Activated T-helper 17 cell treated with anti-CD3 and anti-CD28 coated beads, Interleukin-2, amount 50 U/mL, for 72 hours (primary cell): ENCODE data around the gene PBRM1. TPM values are rescaled to one million over a fixed set of nuclear protein-coding genes. Genes with fewer than 3 reads are reported as not detected.

Source experiments
- ATAC-seq: fragments of 150-1000 bp; cut with Tn5 transposase; replicated peaks from 2 replicates; pipeline ENCODE4 v1.10.0; 2021; ENCODE audit warnings: mild to moderate bottlenecking, moderate library complexity
- H3K27ac Mint-ChIP-seq: one replicate; pipeline ENCODE4 v1.8.0; 2022; ENCODE audit warnings: mixed read lengths
- H3K27me3 Mint-ChIP-seq: one replicate; pipeline ENCODE4 v1.8.0; 2022; ENCODE audit warnings: mixed read lengths
- H3K36me3 Mint-ChIP-seq: one replicate; pipeline ENCODE4 v1.8.0; 2022; ENCODE audit warnings: low read depth, mild to moderate bottlenecking, mixed read lengths
- H3K4me1 Mint-ChIP-seq: one replicate; pipeline ENCODE4 v1.8.0; 2022; ENCODE audit warnings: mixed read lengths
- H3K4me3 Mint-ChIP-seq: one replicate; pipeline ENCODE4 v1.8.0; 2022; ENCODE audit warnings: mild to moderate bottlenecking, mixed read lengths
- H3K9me3 Mint-ChIP-seq: one replicate; pipeline ENCODE4 v1.8.0; 2022; ENCODE audit warnings: mixed read lengths
- total RNA-seq, 2 donors: library from RNA; stranded (reverse); gene quantifications; one replicate each; pipeline ENCODE4 v1.2.3, GENCODE V29; 2022

The PBRM1 gene
- total RNA-seq, 2 donors from 2014 or later = 88.4 to 88.6 TPM

- Mint-ChIP-seq H3K9me3 (no peaks in the 10 kb centered on the region), H3K4me3 (no peak overlapping the region), H3K27me3 (no peaks in the 10 kb centered on the region), H3K27ac (peak overlapping the region; percentile 36), H3K4me1 (peaks cover 2% of the 10 kb centered on the region), H3K36me3 (peaks cover 29% of the 10 kb centered on the region)
- ATAC-seq = no peak
These were observed 26.8 kb upstream of the PBRM1 start for GRCh38 chr3:52712291-52713212.

- Mint-ChIP-seq H3K4me3 (no peak overlapping the region), H3K27me3 (no peaks in the 10 kb centered on the region), H3K9me3 (no peaks in the 10 kb centered on the region), H3K27ac (peak overlapping the region; percentile 20), H3K36me3 (peaks cover 34% of the 10 kb centered on the region), H3K4me1 (peaks cover 6% of the 10 kb centered on the region)
- ATAC-seq = no peak
These were observed 24.8 kb upstream of the PBRM1 start for GRCh38 chr3:52710512-52710911.

DNA sequence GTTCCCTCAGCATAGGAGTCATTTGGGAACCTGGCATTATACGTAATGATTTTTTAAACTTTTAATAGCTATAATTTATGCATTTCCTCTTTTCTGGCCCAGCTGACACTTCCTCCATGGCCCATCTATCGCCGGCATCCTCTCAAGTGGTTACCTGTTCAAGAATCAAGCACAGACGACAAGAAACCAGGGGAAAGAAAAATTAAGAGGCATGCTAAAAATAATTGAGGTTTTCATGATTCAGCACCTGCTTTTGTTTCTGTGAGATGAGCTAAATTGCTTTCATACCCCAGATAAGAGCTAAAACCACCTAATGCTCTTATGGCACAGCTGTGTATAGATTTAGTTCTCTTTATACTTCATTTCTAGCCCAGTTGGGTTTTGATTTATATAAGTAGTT lies 21.9 kb upstream of the PBRM1 start:
- Mint-ChIP-seq H3K4me3 (peak overlapping the region; percentile 98), H3K36me3 (peaks cover 34% of the 10 kb centered on the region), H3K4me1 (peaks cover 14% of the 10 kb centered on the region), H3K27ac (peak overlapping the region; percentile 82), H3K9me3 (no peaks in the 10 kb centered on the region), H3K27me3 (no peaks in the 10 kb centered on the region)
- ATAC-seq = no peak

- ATAC-seq = peak; percentile 95
- H3K27me3 Mint-ChIP-seq = no peaks in the 10 kb centered on the region
- H3K9me3 Mint-ChIP-seq = no peaks in the 10 kb centered on the region
- H3K4me1 Mint-ChIP-seq = peaks cover 14% of the 10 kb centered on the region
- peak within 1 kb of the TSS; percentile 98 for H3K4me3 Mint-ChIP-seq
- H3K27ac Mint-ChIP-seq = peak within 1 kb of the TSS; percentile 93
- H3K36me3 Mint-ChIP-seq = peaks cover 34% of the 10 kb centered on the region
These were observed 20.3 kb upstream of the PBRM1 start, which contains the start of the genes GLT8D1 and SPCS1 for GRCh38 chr3:52705688-52706686. GLT8D1 (minus strand) TSS chr3:52705791; CDS start chr3:52700460, 5,331 bp downstream. SPCS1 (plus strand) TSS chr3:52706106; CDS start chr3:52706247, 141 bp downstream.

- Mint-ChIP-seq H3K27ac (peak overlapping the region; percentile 93), H3K4me3 (peak overlapping the region; percentile 98), H3K4me1 (peaks cover 14% of the 10 kb centered on the region), H3K27me3 (no peaks in the 10 kb centered on the region), H3K36me3 (peaks cover 33% of the 10 kb centered on the region), H3K9me3 (no peaks in the 10 kb centered on the region)
- no peak for ATAC-seq
These were observed 19.6 kb upstream of the PBRM1 start for GRCh38 chr3:52705438-52705687.

DNA sequence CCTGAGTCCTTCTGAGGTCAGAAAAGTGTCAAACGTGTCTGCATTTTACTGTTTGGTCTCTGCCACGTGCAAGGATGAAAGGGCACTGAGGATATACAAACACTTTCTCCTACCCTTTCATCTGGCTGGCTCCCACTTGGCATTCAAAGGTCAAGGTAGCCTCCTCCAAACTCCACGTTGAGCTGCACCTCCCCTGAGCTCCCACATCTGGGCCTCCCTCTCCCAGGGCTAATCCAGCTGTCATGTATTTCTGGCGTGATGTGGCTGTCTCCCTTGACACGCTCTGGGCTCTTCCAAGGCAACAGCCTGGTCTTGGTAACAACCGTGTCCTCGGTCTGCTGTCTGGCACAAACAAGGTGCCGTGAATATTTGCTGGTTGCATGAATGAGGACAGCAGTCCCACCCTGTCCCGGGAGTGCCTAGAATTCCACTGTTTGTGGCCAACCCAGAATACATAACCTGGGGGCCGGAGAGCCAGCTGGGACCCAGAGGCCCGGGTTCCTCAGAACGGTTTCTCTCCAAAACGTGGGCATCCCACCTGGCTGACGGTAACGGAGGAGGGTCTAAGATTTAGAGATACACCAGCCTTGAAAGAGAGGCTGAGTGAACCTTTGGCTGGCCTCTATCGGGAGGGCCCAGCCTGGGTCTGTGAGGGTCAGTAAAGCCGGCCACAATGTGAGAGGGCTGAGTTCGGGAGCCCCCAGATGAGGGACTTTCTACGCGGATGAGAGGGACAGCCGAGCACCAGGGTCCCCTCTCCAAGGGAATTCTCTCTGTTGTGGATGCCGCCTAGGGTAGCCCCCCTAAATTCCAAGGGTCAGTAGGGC lies 19.1 kb upstream of the PBRM1 start:
- peaks cover 32% of the 10 kb centered on the region for H3K36me3 Mint-ChIP-seq
- no peaks in the 10 kb centered on the region for H3K9me3 Mint-ChIP-seq
- H3K27me3 Mint-ChIP-seq = no peaks in the 10 kb centered on the region
- peak overlapping the region; percentile 93 for H3K27ac Mint-ChIP-seq
- peak; percentile 1 for ATAC-seq
- peaks cover 14% of the 10 kb centered on the region for H3K4me1 Mint-ChIP-seq
- peak overlapping the region; percentile 98 for H3K4me3 Mint-ChIP-seq

DNA sequence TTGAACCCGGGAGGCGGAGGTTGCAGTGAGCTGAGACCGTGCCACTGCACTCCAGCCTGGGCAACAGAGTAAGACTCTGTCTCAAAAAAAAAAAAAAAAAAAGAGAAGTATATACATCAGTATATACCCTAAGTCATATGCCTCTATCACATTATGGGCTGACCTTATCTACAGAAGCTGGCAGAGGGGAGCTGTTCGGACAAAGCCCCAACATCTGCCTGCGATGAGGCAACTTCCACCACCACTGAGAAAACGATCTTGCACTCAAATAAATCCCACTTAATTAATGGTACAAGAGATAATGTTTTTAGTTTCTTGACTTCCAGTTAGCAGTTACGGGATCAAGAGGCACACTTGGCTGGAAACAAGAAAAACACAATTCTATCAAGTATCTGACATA lies 17.6 kb upstream of the PBRM1 start:
- Mint-ChIP-seq H3K9me3 (no peaks in the 10 kb centered on the region), H3K27ac (no peak overlapping the region), H3K36me3 (peaks cover 29% of the 10 kb centered on the region), H3K27me3 (no peaks in the 10 kb centered on the region), H3K4me3 (peak overlapping the region; percentile 98), H3K4me1 (peaks cover 14% of the 10 kb centered on the region)
- ATAC-seq = no peak

DNA sequence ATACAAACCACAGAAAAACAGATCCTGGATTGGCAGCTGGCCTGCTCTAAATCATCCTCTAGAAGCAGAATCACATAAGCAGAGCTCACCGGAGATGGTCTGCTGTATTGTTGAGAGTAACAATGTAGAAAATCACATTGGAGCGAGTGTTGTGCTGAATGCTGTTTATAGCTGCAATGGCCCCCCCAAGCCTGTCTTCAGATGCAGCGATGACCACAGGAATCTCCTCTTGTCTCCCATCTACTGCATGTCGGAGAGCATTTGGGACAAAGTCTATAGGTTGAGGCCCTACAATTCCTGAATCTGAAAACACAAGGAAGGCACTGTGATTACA lies 11.9 kb upstream of the PBRM1 start:
- H3K27me3 Mint-ChIP-seq = no peaks in the 10 kb centered on the region
- H3K4me3 Mint-ChIP-seq = no peak overlapping the region
- peaks cover 22% of the 10 kb centered on the region for H3K4me1 Mint-ChIP-seq
- H3K27ac Mint-ChIP-seq = peak overlapping the region; percentile 28
- peaks cover 74% of the 10 kb centered on the region for H3K36me3 Mint-ChIP-seq
- no peaks in the 10 kb centered on the region for H3K9me3 Mint-ChIP-seq
- no peak for ATAC-seq

GRCh38 chr3:52696830-52697631 lies 11.3 kb upstream of the PBRM1 start:
- Mint-ChIP-seq H3K9me3 (no peaks in the 10 kb centered on the region), H3K27me3 (no peaks in the 10 kb centered on the region), H3K4me3 (no peak overlapping the region), H3K27ac (peak overlapping the region; percentile 28), H3K4me1 (peaks cover 22% of the 10 kb centered on the region), H3K36me3 (peaks cover 80% of the 10 kb centered on the region)
- ATAC-seq = no peak

DNA sequence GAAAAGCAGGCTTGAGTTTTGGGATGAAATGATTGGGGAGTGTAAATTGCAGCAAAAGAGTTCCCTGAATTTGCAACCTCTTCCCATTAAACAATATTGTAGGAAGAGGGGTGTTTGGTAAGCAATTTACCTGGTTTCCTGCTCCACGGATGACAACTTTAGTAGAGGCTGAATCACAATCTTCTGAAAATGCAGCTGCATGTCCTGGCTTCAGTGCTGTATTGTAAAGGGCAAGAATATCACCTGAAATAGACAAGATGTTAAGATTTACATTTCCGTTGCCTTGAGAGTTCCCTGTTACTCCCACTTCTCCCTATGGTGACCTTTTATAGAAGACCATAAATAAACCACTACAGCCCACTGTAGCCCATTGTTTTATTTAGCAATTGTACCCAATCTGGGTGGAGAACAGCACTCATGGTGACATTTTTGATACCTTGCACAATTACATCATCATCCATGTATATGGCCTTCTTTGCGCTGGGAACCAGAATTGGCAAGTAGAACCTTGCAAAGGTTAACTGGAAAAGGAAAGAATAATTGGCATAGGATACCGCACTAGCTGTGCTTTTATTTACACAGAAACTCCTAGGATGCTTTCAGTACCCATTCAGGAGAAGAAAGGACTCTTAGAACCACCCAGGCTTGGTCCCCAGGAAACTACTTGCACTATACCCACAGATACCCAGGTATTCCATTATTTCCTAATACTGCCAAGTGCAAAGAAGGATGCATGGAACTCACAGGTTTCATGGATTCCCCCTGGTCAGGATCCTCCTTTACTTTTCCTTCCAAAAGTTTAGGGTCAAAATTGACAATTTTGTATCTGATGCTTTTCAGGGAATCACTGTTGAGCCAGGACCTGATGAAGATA lies 10.3 kb upstream of the PBRM1 start:
- Mint-ChIP-seq H3K4me1 (peaks cover 22% of the 10 kb centered on the region), H3K27ac (peak overlapping the region; percentile 44), H3K9me3 (no peaks in the 10 kb centered on the region), H3K4me3 (no peak overlapping the region), H3K27me3 (no peaks in the 10 kb centered on the region), H3K36me3 (peaks cover 90% of the 10 kb centered on the region)
- ATAC-seq = no peak

GRCh38 chr3:52694528-52695189 lies 8.9 kb upstream of the PBRM1 start:
- H3K36me3 Mint-ChIP-seq = peaks cover 97% of the 10 kb centered on the region
- no peaks in the 10 kb centered on the region for H3K9me3 Mint-ChIP-seq
- peaks cover 30% of the 10 kb centered on the region for H3K4me1 Mint-ChIP-seq
- no peaks in the 10 kb centered on the region for H3K27me3 Mint-ChIP-seq
- H3K27ac Mint-ChIP-seq = no peak overlapping the region
- peak; percentile 61 for ATAC-seq
- peak overlapping the region; percentile 29 for H3K4me3 Mint-ChIP-seq

DNA sequence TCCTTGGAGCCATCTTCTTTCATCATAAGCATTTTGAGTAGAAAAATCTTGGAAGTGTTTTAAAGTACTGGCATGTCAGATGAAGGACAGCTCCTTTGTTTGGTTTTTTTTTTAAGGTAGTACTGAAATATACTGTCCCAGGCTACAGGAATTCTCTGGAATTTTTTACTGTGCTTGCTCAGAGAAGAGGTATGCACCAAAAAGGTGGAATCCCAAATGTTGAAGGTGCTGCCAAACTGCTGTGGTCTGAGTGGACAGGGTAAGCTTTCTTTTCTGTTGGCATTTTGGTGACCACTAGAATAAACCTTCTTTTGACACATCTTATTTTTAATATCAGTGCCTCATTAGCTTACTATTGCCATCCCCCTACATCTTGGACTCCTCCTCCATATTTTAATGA lies 7.4 kb upstream of the PBRM1 start:
- Mint-ChIP-seq H3K9me3 (no peaks in the 10 kb centered on the region), H3K36me3 (peaks cover 100% of the 10 kb centered on the region), H3K27me3 (no peaks in the 10 kb centered on the region), H3K4me1 (peaks cover 46% of the 10 kb centered on the region), H3K27ac (peak overlapping the region; percentile 75), H3K4me3 (peak overlapping the region; percentile 29)
- no peak for ATAC-seq
